ENCODE data around the gene ATG10. TPM values are rescaled to one million over a fixed set of nuclear protein-coding genes. Genes with fewer than 3 reads are reported as not detected.
"Not testable (repeated sequence)": the region's sequence is repeated elsewhere in the genome, so short reads cannot be mapped to it uniquely, and the experiment has no call there.

ATG10 gene
- total RNA-seq, 1 donor from 2014 or later = 3.9 TPM

GRCh38 chr5:82042894-82043293 lies 71.1 kb downstream of the ATG10 start:
- ATAC-seq; intact Hi-C loops (cut with DNase I); DNase-seq (ENCODE audit: missing footprints): not testable (repeated sequence)

GRCh38 chr5:82044010-82044409 lies 72.2 kb downstream of the ATG10 start:
- DNase-seq (ENCODE audit: missing footprints) (no peak), ATAC-seq (no peak)
- intact Hi-C loops (cut with DNase I) = no loop called here

- intact Hi-C loops (cut with DNase I) = no loop called here
- ATAC-seq (peak; percentile 44), DNase-seq (ENCODE audit: missing footprints) (no peak)
Observed at GRCh38 chr5:82045554-82046275, 73.9 kb downstream of the ATG10 start.

GRCh38 chr5:82046276-82046647 lies 74.4 kb downstream of the ATG10 start:
- intact Hi-C loops (cut with DNase I) = no loop called here
- peak; percentile 81 for ATAC-seq
- no peak for DNase-seq (ENCODE audit: missing footprints)

- no peak for DNase-seq (ENCODE audit: missing footprints)
- intact Hi-C loops (cut with DNase I) = no loop called here
- ATAC-seq = no peak
Observed at GRCh38 chr5:82050955-82051354, 79.1 kb downstream of the ATG10 start.

- no peak for ATAC-seq
- intact Hi-C loops (cut with DNase I) = no loop called here
- DNase-seq (ENCODE audit: missing footprints) = no peak
Observed at GRCh38 chr5:82054004-82054710, 82.3 kb downstream of the ATG10 start.

- no peak for ATAC-seq
- no peak for DNase-seq (ENCODE audit: missing footprints)
Observed at GRCh38 chr5:82057051-82057450, 85.2 kb downstream of the ATG10 start.

GRCh38 chr5:82058710-82059109 lies 86.9 kb downstream of the ATG10 start:
- ATAC-seq (no peak), DNase-seq (ENCODE audit: missing footprints) (no peak)
- intact Hi-C loops (cut with DNase I) = no loop called here

More at GRCh38 chr5:82057051-82057450, 85.2 kb downstream of the ATG10 start:
- intact Hi-C loops (cut with DNase I) = no loop called here

- ATAC-seq (no peak), DNase-seq (ENCODE audit: missing footprints) (no peak)
- intact Hi-C loops (cut with DNase I) = no loop called here
Observed at GRCh38 chr5:82066791-82067190, 95.0 kb downstream of the ATG10 start.

- ATAC-seq; intact Hi-C loops (cut with DNase I); DNase-seq (ENCODE audit: missing footprints): not testable (repeated sequence)
Observed at GRCh38 chr5:82068042-82068441, 96.2 kb downstream of the ATG10 start.

GRCh38 chr5:82068723-82069122 lies 96.9 kb downstream of the ATG10 start:
- ATAC-seq = no peak
- intact Hi-C loops (cut with DNase I) = no loop called here
- DNase-seq (ENCODE audit: missing footprints) = no peak

- intact Hi-C loops (cut with DNase I) = no loop called here
- DNase-seq (ENCODE audit: missing footprints) (no peak), ATAC-seq (no peak)
Observed at GRCh38 chr5:82072138-82072537, 100.3 kb downstream of the ATG10 start.

- DNase-seq (ENCODE audit: missing footprints) = no peak
- ATAC-seq = no peak
- intact Hi-C loops (cut with DNase I) = no loop called here
Observed at GRCh38 chr5:82073179-82073578, 101.4 kb downstream of the ATG10 start.

- no peak for DNase-seq (ENCODE audit: missing footprints)
- intact Hi-C loops (cut with DNase I) = no loop called here
- ATAC-seq = no peak
Observed at GRCh38 chr5:82074950-82075349, 103.1 kb downstream of the ATG10 start.

- intact Hi-C loops (cut with DNase I) = no loop called here
- ATAC-seq (no peak), DNase-seq (ENCODE audit: missing footprints) (no peak)
Observed at GRCh38 chr5:82077496-82077895, 105.7 kb downstream of the ATG10 start.

- no peak for ATAC-seq
- DNase-seq (ENCODE audit: missing footprints) = no peak
Observed at GRCh38 chr5:82091617-82092016, 119.8 kb downstream of the ATG10 start.

GRCh38 chr5:82095536-82095935 lies 123.7 kb downstream of the ATG10 start:
- DNase-seq (ENCODE audit: missing footprints) (no peak), ATAC-seq (no peak)
- intact Hi-C loops (cut with DNase I) = no loop called here

More at GRCh38 chr5:82091617-82092016, 119.8 kb downstream of the ATG10 start:
- intact Hi-C loops (cut with DNase I) = no loop called here

GRCh38 chr5:82096249-82096648 lies 124.4 kb downstream of the ATG10 start:
- ATAC-seq (no peak), DNase-seq (ENCODE audit: missing footprints) (no peak)
- intact Hi-C loops (cut with DNase I) = no loop called here

- intact Hi-C loops (cut with DNase I) = no loop called here
- no peak for ATAC-seq
- no peak for DNase-seq (ENCODE audit: missing footprints)
Observed at GRCh38 chr5:82100303-82101077, 128.7 kb downstream of the ATG10 start.

- intact Hi-C loops (cut with DNase I) = loop anchor here (5.0 kb wide), 1 partner anchor 57 kb away; no protein-coding TSS in a partner anchor
- DNase-seq (ENCODE audit: missing footprints) (no peak), ATAC-seq (no peak)
Observed at GRCh38 chr5:82104872-82105271, 133.0 kb downstream of the ATG10 start.

Measured in Right ventricle myocardium inferior (tissue), 1 donor.